ENCODE results near the gene AIRE. TPM values are rescaled to one million over a fixed set of nuclear protein-coding genes. Genes with fewer than 3 reads are reported as not detected.
A peak's percentile ranks its signal among the peaks of the same experiment; 100 is the strongest.
"Not testable (repeated sequence)": the region's sequence is repeated elsewhere in the genome, so short reads cannot be mapped to it uniquely, and the experiment has no call there.

AIRE gene
- total and polyA plus RNA-seq, 7 donors = 0.01 to 0.19 (median 0.11) TPM; not detected in 3

GRCh38 chr21:44301141-44301540, 15.5 kb downstream of the AIRE start:
- H3K27me3 ChIP-seq (ENCODE audit: insufficient read depth in 3 of 3, low read length in 2 of 3) = peaks cover 0 to 11% (median 4%) of the 10 kb centered on the region in 3 donors
- no peak for DNase-seq
- intact Hi-C loops (cut with DNase I) = loop anchor here in 1 of 2 donors (5.0 kb wide), 1 partner anchor 36 kb away; the partner anchor contains the start of gene CFAP410
- ATAC-seq = no peak
- no peak for TF ChIP-seq CTCF (IDR thresholded peaks at IDR 0.05)
- no peaks in the 10 kb centered on the region for H3K9me3 ChIP-seq
- peaks cover 32% of the 10 kb centered on the region for H3K4me1 ChIP-seq
- 72 to 76% (median 75%) methylated on average over 13 of the region's 13 CpGs for WGBS, 3 donors
- peak overlapping the region; percentile 76 for H3K4me3 ChIP-seq
- no peaks in the 10 kb centered on the region for H3K36me3 ChIP-seq (ENCODE audit: insufficient read depth in 1 of 2, low read depth in 1 of 2)
- peak overlapping the region; percentile 76 for H3K27ac ChIP-seq

GRCh38 chr21:44301961-44302406, 16.3 kb downstream of the AIRE start:
- Histone ChIP-seq H3K27me3 (ENCODE audit: insufficient read depth in 3 of 3, low read length in 2 of 3) (peaks cover 0 to 7% (median 4%) of the 10 kb centered on the region in 3 donors), H3K4me1 (peaks cover 32% of the 10 kb centered on the region), H3K36me3 (ENCODE audit: insufficient read depth in 1 of 2, low read depth in 1 of 2) (no peaks in the 10 kb centered on the region), H3K9me3 (no peaks in the 10 kb centered on the region), H3K4me3 (no peak overlapping the region), H3K27ac (peak overlapping the region; percentile 76)
- peak; percentile 7 for TF ChIP-seq CTCF (IDR thresholded peaks at IDR 0.05)
- intact Hi-C loops (cut with DNase I) = loop anchor here in 1 of 2 donors (5.0 kb wide), 1 partner anchor 35 kb away; the partner anchor contains the start of gene CFAP410
- DNase-seq = no peak
- ATAC-seq = peak in 3 of 4 donors; percentile 36 to 66 (median 46)
- WGBS, 3 donors = 29 to 40% (median 33%) methylated on average over 9 of the region's 9 CpGs

GRCh38 chr21:44302573-44303401, 17.1 kb downstream of the AIRE start:
- intact Hi-C loops (cut with DNase I) = loop anchor here in 1 of 2 donors (5.0 kb wide), 1 partner anchor 35 kb away; the partner anchor contains the start of gene CFAP410
- H3K9me3 ChIP-seq; H3K4me3 ChIP-seq; ATAC-seq; H3K27me3 ChIP-seq (ENCODE audit: insufficient read depth in 3 of 3, low read length in 2 of 3); DNase-seq; H3K36me3 ChIP-seq (ENCODE audit: insufficient read depth in 1 of 2, low read depth in 1 of 2); H3K27ac ChIP-seq: not testable (repeated sequence)
- H3K4me1 ChIP-seq = peaks cover 28% of the 10 kb centered on the region
- WGBS, 3 donors = 89 to 92% (median 90%) methylated on average over 22 to 23 of the region's 23 CpGs

DNA sequence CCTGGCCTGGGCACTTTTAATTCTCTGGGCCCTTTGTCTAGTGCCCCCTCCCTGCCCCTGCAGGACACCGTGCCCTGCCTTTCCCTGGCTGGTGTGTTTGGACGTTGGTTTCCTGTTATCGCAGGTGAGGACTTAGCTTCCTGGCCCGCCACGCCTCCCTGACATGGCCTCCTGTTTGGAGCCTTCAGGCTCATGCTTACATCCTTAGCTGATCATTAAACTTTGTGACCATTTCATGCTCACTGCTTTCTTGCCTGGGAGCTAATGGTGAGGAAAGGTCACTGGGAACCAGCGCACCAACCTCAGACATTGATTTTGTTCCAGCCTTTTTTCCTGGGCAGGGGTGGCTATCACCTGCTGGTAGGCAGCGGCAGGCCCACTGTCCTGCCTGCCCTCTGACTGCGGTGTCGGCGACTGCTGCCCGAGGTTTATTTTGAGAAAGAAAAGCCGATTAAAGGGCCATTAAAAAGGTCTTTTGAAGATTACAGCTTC, 17.9 kb downstream of the AIRE start:
- Histone ChIP-seq H3K27ac (no peak overlapping the region), H3K4me3 (no peak overlapping the region), H3K9me3 (no peaks in the 10 kb centered on the region), H3K4me1 (peaks cover 25% of the 10 kb centered on the region), H3K36me3 (ENCODE audit: insufficient read depth in 1 of 2, low read depth in 1 of 2) (no peaks in the 10 kb centered on the region), H3K27me3 (ENCODE audit: insufficient read depth in 3 of 3, low read length in 2 of 3) (peaks cover 0 to 4% (median 0%) of the 10 kb centered on the region in 3 donors)
- 81 to 85% (median 82%) methylated on average over 12 of the region's 12 CpGs for WGBS, 3 donors
- intact Hi-C loops (cut with DNase I) = loop anchor here in 1 of 2 donors (5.0 kb wide), 1 partner anchor 34 kb away; the partner anchor contains the start of gene CFAP410
- DNase-seq (no peak), ATAC-seq (no peak)
- TF ChIP-seq CTCF (IDR thresholded peaks at IDR 0.05) = no peak

All from psoas muscle (tissue), 8 donors.